Activated naive CD4-positive, alpha-beta T cell treated with anti-CD3 and anti-CD28 coated beads for 36 hours (primary cell): ENCODE measurements around the gene PTX4. TPM values are rescaled to one million over a fixed set of nuclear protein-coding genes. Genes with fewer than 3 reads are reported as not detected.

Source experiments
- CTCF ChIA-PET: fragments of 350-600 bp; sonication (Branson Sonifier 250); formaldehyde crosslinking; loops from one replicate; lab custom pipeline; 2021; ENCODE audit warnings: antibody characterized with exemption; lab: Charles Lee
- DNase-seq: peaks from one replicate; pipeline ENCODE4 v3.0.0-alpha.2; 2020
- H3K27ac Mint-ChIP-seq: one replicate; pipeline ENCODE4 v1.8.0; 2021; ENCODE audit warnings: mild to moderate bottlenecking, mixed read lengths
- H3K27me3 Mint-ChIP-seq: one replicate; pipeline ENCODE4 v1.8.0; 2021; ENCODE audit warnings: low read depth, mixed read lengths
- H3K36me3 Mint-ChIP-seq: one replicate; pipeline ENCODE4 v1.8.0; 2021; ENCODE audit warnings: low read depth, mixed read lengths
- H3K4me1 Mint-ChIP-seq: one replicate; pipeline ENCODE4 v1.8.0; 2021; ENCODE audit warnings: low read depth, mixed read lengths
- H3K4me3 Mint-ChIP-seq: one replicate; pipeline ENCODE4 v1.8.0; 2021; ENCODE audit warnings: mild to moderate bottlenecking, moderate library complexity, mixed read lengths
- H3K9me3 Mint-ChIP-seq: one replicate; pipeline ENCODE4 v1.8.0; 2021; ENCODE audit warnings: mixed read lengths
- intact Hi-C: fragments of 100-400 bp; cut with micrococcal nuclease; formaldehyde crosslinking; loops from one replicate; pipeline ENCODE4 v1.15.1; 2023
- total RNA-seq, 2 experiments: library from RNA; stranded (reverse); gene quantifications; one replicate each; pipeline ENCODE4 v1.2.3, GENCODE V29; 2021

Gene PTX4
- total RNA-seq, 2 experiments from 2014 or later: not detected

- Mint-ChIP-seq H3K4me1 (no peaks in the 10 kb centered on the region), H3K36me3 (no peaks in the 10 kb centered on the region), H3K27me3 (no peaks in the 10 kb centered on the region), H3K27ac (no peak overlapping the region), H3K4me3 (no peak overlapping the region), H3K9me3 (no peaks in the 10 kb centered on the region)
- CTCF ChIA-PET: no interaction called here
- DNase-seq: no peak
- intact Hi-C loops: no loop called here
These were observed 29.9 kb upstream of the PTX4 start for GRCh38 chr16:1518626-1519135.

GRCh38 chr16:1514507-1514906 lies 25.8 kb upstream of the PTX4 start:
- H3K27me3 Mint-ChIP-seq: no peaks in the 10 kb centered on the region
- H3K4me1 Mint-ChIP-seq: no peaks in the 10 kb centered on the region
- no peak overlapping the region for H3K4me3 Mint-ChIP-seq
- peaks cover 15% of the 10 kb centered on the region for H3K36me3 Mint-ChIP-seq
- CTCF ChIA-PET: no interaction called here
- no peak overlapping the region for H3K27ac Mint-ChIP-seq
- DNase-seq: no peak
- intact Hi-C loops: no loop called here
- peaks cover 1% of the 10 kb centered on the region for H3K9me3 Mint-ChIP-seq

GRCh38 chr16:1512774-1513173 lies 24.0 kb upstream of the PTX4 start:
- CTCF ChIA-PET: no interaction called here
- Mint-ChIP-seq H3K27me3 (no peaks in the 10 kb centered on the region), H3K36me3 (peaks cover 15% of the 10 kb centered on the region), H3K9me3 (peaks cover 1% of the 10 kb centered on the region), H3K4me1 (no peaks in the 10 kb centered on the region), H3K4me3 (no peak overlapping the region), H3K27ac (no peak overlapping the region)
- intact Hi-C loops: no loop called here
- no peak for DNase-seq

DNA sequence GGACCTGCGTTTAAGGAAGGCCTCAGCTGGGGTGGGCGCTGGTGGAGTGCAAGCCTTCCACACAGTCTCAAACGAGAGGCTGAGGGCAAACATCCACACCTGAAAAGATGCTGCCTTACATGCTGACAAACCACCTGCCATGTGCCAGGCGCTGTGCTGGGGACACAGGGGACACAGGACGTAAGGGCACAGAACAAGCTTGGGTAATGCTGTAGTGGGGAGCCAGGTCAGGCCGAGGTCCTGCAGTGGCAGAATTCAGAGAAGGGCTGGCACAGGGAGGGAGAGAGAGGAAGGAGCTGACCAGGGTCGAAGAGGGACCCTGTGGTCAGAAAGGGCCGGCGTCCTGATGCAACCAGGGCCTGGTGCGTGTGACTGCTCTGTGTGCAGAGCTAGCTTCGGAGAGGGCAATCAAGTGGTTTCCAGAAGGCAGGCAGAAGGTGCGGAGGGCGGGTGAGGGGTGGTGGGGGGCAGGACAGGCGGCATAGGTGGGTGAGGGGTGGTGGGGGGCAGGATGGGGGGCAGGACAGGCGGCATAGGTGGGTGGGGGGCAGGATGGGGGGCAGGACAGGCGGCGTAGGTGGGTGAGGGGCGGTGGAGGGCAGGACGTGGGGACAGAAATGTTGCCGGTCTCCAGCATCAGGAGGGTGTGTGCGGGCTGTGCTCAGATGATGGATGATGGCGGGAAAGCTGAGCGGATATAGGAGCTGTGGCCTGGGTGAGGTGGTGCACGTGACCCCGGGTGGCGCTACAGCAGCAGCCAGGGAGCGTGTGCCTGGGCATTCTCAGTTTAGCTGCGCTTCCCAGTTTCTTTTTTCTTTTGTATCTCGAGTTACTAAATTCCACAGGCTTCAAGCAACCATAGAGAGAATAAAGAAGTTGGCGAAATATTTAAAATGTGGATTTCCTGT lies 23.2 kb upstream of the PTX4 start:
- H3K27me3 Mint-ChIP-seq: no peaks in the 10 kb centered on the region
- H3K27ac Mint-ChIP-seq: no peak overlapping the region
- peaks cover 1% of the 10 kb centered on the region for H3K9me3 Mint-ChIP-seq
- intact Hi-C loops: no loop called here
- H3K36me3 Mint-ChIP-seq: peaks cover 15% of the 10 kb centered on the region
- H3K4me1 Mint-ChIP-seq: no peaks in the 10 kb centered on the region
- H3K4me3 Mint-ChIP-seq: no peak overlapping the region
- no peak for DNase-seq
- CTCF ChIA-PET: no interaction called here

DNA sequence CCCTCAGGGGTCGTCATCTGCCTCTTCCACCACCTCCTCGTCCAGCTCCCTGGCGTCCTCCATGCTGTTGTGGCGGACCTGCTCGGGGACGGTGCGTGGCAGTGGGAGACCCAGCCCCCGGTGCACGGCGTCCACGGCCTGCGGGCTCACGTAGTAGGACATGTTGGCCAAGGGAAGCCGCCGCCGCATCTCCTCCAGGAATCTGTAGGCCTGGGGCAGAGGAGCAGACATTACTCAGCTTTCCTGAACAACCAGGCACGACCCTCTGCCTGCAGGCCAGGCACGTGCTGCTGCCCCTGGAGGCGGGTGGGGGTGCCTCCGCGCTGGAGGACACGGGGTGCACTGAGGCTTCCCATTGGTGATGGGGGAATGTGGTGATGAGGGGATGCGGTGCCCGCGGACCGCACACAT lies 22.2 kb upstream of the PTX4 start:
- H3K36me3 Mint-ChIP-seq: peaks cover 15% of the 10 kb centered on the region
- no peak overlapping the region for H3K27ac Mint-ChIP-seq
- no peak overlapping the region for H3K4me3 Mint-ChIP-seq
- intact Hi-C loops: no loop called here
- H3K27me3 Mint-ChIP-seq: no peaks in the 10 kb centered on the region
- H3K4me1 Mint-ChIP-seq: no peaks in the 10 kb centered on the region
- CTCF ChIA-PET: no interaction called here
- DNase-seq: no peak
- H3K9me3 Mint-ChIP-seq: peaks cover 1% of the 10 kb centered on the region

DNA sequence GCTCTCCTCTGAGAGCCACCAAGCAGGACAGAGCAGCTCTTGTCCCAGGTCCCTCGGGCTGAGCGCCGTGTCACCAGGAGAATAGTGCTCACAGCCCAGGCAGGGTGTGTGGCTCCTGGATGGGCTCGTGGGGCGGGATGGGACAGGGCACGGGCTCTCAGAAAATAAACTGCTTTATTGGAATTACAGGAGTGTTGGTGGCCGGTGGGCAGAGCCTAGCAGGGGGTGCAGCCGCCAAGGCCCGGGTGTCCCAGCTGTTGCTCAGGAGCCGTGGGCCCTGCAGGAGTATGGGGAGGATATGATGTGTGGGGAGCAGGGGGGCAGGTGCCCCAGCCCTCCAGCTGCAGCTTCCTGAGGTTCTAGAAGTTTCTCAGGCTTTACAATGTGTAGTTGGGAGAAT lies 21.5 kb upstream of the PTX4 start:
- no peaks in the 10 kb centered on the region for H3K4me1 Mint-ChIP-seq
- H3K4me3 Mint-ChIP-seq: no peak overlapping the region
- no peak for DNase-seq
- intact Hi-C loops: no loop called here
- H3K27ac Mint-ChIP-seq: no peak overlapping the region
- peaks cover 1% of the 10 kb centered on the region for H3K9me3 Mint-ChIP-seq
- H3K27me3 Mint-ChIP-seq: no peaks in the 10 kb centered on the region
- CTCF ChIA-PET: no interaction called here
- H3K36me3 Mint-ChIP-seq: peaks cover 15% of the 10 kb centered on the region

- Mint-ChIP-seq H3K4me3 (no peak overlapping the region), H3K4me1 (no peaks in the 10 kb centered on the region), H3K27me3 (no peaks in the 10 kb centered on the region), H3K9me3 (peaks cover 1% of the 10 kb centered on the region), H3K36me3 (peaks cover 15% of the 10 kb centered on the region), H3K27ac (no peak overlapping the region)
- DNase-seq: no peak
- CTCF ChIA-PET: no interaction called here
- intact Hi-C loops: no loop called here
These were observed 20.8 kb upstream of the PTX4 start for GRCh38 chr16:1509307-1510221.

DNA sequence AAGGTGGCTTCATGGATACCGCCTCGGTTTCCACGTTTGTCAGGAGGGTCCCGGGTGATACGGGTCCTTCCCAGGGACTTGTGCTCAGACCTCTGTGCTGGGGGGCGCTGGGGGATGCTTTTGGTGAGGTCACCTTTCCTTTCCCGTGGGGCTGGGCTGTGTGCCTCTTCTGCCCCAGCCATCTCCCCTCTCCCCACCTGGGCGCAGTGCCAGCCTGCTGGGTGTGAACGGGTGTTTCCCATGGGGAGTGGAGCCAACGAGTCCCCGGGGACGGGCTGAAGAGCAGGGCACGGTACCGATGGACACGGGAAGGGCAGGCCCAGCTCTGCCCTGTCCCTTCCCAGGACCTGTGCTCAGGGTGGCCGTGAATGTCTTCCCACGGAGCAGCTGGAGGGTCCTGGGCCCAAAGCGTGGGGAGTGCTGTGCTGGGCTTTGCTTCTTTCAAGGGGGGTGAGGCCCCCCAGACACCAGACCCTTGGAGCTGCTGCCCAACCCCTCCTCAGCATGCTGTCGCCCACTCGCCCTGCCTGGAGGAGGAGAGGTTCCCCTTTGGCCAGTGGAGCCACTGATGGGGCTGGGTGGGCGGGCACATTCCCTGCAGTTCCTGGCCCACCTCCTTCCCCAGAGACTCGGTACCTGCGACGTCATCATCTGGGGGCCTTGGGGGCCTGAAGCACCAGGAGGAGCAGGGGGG lies 19.9 kb upstream of the PTX4 start:
- Mint-ChIP-seq H3K9me3 (peaks cover 1% of the 10 kb centered on the region), H3K4me1 (no peaks in the 10 kb centered on the region), H3K27me3 (no peaks in the 10 kb centered on the region), H3K27ac (no peak overlapping the region), H3K4me3 (no peak overlapping the region), H3K36me3 (peaks cover 16% of the 10 kb centered on the region)
- DNase-seq: no peak
- intact Hi-C loops: no loop called here
- CTCF ChIA-PET: no interaction called here

DNA sequence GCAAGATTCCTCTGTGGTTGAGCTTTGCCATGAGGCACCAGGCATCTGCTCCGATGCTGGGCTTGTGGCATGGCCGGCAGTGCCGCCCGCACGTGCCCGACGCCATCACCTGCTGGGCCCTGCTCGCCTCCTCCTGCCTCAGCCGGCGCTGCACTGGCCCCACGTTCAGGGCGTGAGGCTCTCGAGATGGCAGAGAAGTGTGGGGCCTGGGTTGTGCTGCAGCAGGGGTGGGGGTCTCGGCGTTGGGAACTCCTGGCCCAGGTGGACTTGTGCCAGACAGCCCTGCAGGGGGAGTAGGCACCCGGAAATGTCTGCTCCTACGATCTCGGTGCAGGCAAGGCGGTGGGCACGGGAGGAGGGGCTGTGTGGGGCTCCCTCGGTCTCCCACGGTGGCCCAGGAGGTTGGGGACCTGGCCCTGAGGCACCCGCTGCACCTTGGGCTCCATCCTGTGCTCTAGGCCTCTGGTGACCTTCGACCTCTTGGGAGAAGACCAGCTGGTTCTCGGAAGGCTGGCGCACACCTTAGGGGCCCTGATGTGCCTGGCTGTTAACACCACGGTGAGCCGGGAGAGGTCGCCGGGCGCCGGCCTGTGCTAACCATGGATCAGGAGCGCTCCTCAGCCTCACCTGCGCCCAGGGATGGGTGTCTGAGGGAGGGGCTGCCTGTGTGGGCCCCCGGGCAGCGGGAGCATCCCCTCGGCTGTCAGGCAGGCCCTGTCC lies 17.9 kb upstream of the PTX4 start:
- no peak overlapping the region for H3K27ac Mint-ChIP-seq
- no peaks in the 10 kb centered on the region for H3K9me3 Mint-ChIP-seq
- intact Hi-C loops: no loop called here
- H3K27me3 Mint-ChIP-seq: no peaks in the 10 kb centered on the region
- H3K4me3 Mint-ChIP-seq: no peak overlapping the region
- CTCF ChIA-PET: no interaction called here
- H3K36me3 Mint-ChIP-seq: peaks cover 14% of the 10 kb centered on the region
- H3K4me1 Mint-ChIP-seq: no peaks in the 10 kb centered on the region
- DNase-seq: no peak

GRCh38 chr16:1505912-1506311 lies 17.2 kb upstream of the PTX4 start:
- CTCF ChIA-PET: no interaction called here
- intact Hi-C loops: no loop called here
- Mint-ChIP-seq H3K27ac (no peak overlapping the region), H3K4me3 (no peak overlapping the region), H3K4me1 (no peaks in the 10 kb centered on the region), H3K27me3 (no peaks in the 10 kb centered on the region), H3K9me3 (no peaks in the 10 kb centered on the region), H3K36me3 (peaks cover 11% of the 10 kb centered on the region)
- DNase-seq: no peak

DNA sequence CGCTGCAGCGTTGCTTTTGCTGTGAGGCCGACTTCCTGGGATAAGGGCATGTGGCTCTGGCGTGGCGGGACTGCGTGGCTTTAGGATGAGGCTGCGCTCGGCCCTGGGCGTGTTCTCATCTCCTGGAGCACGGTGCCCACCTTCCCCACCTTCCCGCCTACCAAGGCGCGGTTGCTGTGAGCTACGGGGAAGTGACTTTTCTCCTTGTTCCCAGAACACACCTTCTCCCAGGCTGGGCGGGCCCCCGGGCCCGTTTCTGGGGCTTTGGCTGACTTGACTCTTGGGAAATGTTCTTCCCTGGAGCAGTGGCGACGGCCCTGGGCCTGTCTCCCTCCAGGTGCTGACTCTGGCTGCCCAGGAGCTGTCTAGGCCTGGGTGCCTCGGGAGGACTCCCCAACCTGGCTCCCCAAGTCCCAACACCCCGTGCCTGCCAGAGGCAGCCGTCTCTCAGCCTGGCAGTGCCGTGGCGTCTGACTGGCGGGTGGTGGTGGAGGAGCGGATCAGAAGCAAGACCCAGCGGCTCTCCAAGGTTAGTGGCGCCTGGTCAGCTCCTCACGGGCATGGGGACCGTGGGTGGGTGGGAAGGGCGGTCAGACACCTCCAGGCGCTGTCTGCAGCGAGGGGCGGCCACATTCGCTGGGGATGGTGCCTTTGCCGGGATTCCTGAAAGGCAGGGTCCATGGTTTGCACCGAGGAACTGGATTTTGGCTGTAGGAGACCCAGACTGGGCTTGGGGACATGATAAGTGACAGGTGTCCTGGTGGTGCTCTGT lies 16.5 kb upstream of the PTX4 start:
- Mint-ChIP-seq H3K9me3 (no peaks in the 10 kb centered on the region), H3K4me3 (no peak overlapping the region), H3K27me3 (no peaks in the 10 kb centered on the region), H3K27ac (no peak overlapping the region), H3K4me1 (no peaks in the 10 kb centered on the region), H3K36me3 (peaks cover 10% of the 10 kb centered on the region)
- no peak for DNase-seq
- intact Hi-C loops: no loop called here
- CTCF ChIA-PET: no interaction called here
